Adrenal gland (tissue), 12 donors: ENCODE measurements around the gene SFT2D3. TPM values are rescaled to one million over a fixed set of nuclear protein-coding genes. Genes with fewer than 3 reads are reported as not detected.

ENCODE experiments used
- DNase-seq, 7 donors: peaks; one replicate each; pipeline ENCODE4 v3.0.0-alpha.2; 2019 to 2020
- H3K27ac ChIP-seq, 5 donors: fragments of 200-600 bp; sonication (generic) in 4 of 5; 1 replicate in 3 of 5; 2 replicates in 2 of 5; pipeline versions ENCODE4 v1.5.1 to v1.8.0; 2016 to 2020; ENCODE audit warnings: mild to moderate bottlenecking in 1 of 5
- H3K27me3 ChIP-seq: fragments of 200-600 bp; 2 replicates; pipeline ENCODE4 v1.8.0; 2021
- H3K36me3 ChIP-seq, 2 donors: fragments of 200-600 bp; replicated peaks in 1 of 2; 1 replicate in 1 of 2; 2 replicates in 1 of 2; pipeline versions ENCODE4 v1.5.1 to v1.8.0; 2018 to 2022
- H3K4me1 ChIP-seq, 2 donors: fragments of 200-600 bp; replicated peaks in 1 of 2; 1 replicate in 1 of 2; 2 replicates in 1 of 2; pipeline versions ENCODE4 v1.5.1 to v1.8.0; 2018 to 2021
- H3K4me3 ChIP-seq, 4 donors: fragments of 200-600 bp; sonication (generic) in 3 of 4; one replicate each; pipeline ENCODE4 v1.5.1; 2016 to 2018
- H3K9me3 ChIP-seq, 3 donors: fragments of 200-600 bp; sonication (generic) in 1 of 3; replicated peaks in 1 of 3; 1 replicate in 2 of 3; 2 replicates in 1 of 3; pipeline versions ENCODE4 v1.5.1 to v1.8.0; 2016 to 2021
- CTCF ChIP-seq, 6 experiments: fragments of 450-650 bp in 4 of 6; fragments of 200-600 bp in 2 of 6; sonication (generic) in 1 of 6; IDR thresholded peaks; 1 replicate in 5 of 6; 2 replicates in 1 of 6; pipeline versions ENCODE4 v1.5.1 to v1.8.0; 2016 to 2021; ENCODE audit warnings: antibody characterized with exemption in 6 of 6, mild to moderate bottlenecking in 2 of 6, moderate library complexity in 1 of 6
- POLR2A ChIP-seq, 2 donors: fragments of 450-650 bp; IDR thresholded peaks; one replicate each; pipeline ENCODE4 v1.6.1; 2017; ENCODE audit warnings: antibody characterized with exemption in 2 of 2, mild to moderate bottlenecking in 2 of 2, moderate library complexity in 1 of 2
- WGBS, 4 donors: extraction: QIAGEN DNeasy Blood & Tissue Kit in 2 of 4; methylation state at CpG; one replicate each; pipeline versions ENCODE4 v1.1.5 to v1.1.7; 2013 to 2017; 5-methylcytosine and 5-hydroxymethylcytosine counted together
- intact Hi-C, 2 donors: fragments of 100-400 bp; cut with DNase I; formaldehyde crosslinking; loops; one replicate each; pipeline versions ENCODE4 v1.14.1 to v1.15.0; 2022 to 2023
- polyA plus RNA-seq, 3 donors: library from polyadenylated mRNA; stranded (reverse); fragments of 200-250 nt in 2 of 3; fragments of 350-450 nt in 1 of 3; fragmentation: Illumina TruSeq in 1 of 3; extraction: RNeasy Lipid Tissue Mini Kit (QIAGEN cat#74804) in 1 of 3; gene quantifications; one replicate each; pipeline ENCODE4 v1.2.3, GENCODE V29; 2013 to 2014
- total RNA-seq, 9 donors: library from RNA; depleted of rRNA in 4 of 9; stranded (reverse); fragments of >200 nt in 4 of 9; fragments of 120-200 nt in 1 of 9; fragmentation: NEBNext Ultra II Directional in 1 of 9; extraction: Animal tissue kit (Norgen Biotek cat#: 25700) in 1 of 9; gene quantifications; one replicate each; pipeline versions ENCODE4 v1.1.0 to v1.2.4, GENCODE V29; 2013 to 2023
- donor health status: healthy with polysubstance abuse.
- donor health status: Bipolar disorder and iron deficiency.
- donor health status: DM: yes; HTN: yes; CAD: no.
- donor health status: DM: no; HTN: no; CAD: no.
- donor health status: DM: no; HTN: no; CAD: no.
- donor health status: DM: yes; HTN: yes; CAD: no.

Gene SFT2D3
- total and polyA plus RNA-seq, 12 donors, result 4.3 to 12.2 (median 6.4) TPM

GRCh38 chr2:127664895-127665225 is 36.4 kb upstream of the SFT2D3 start:
- H3K4me3 ChIP-seq, result peak overlapping the region in 1 of 4 donors; percentile 42
- peak overlapping the region in 2 of 5 donors; percentile 34 to 83 for H3K27ac ChIP-seq
- intact Hi-C loops, result no loop called here
- no peaks in the 10 kb centered on the region for H3K9me3 ChIP-seq
- DNase-seq, result no peak
- H3K27me3 ChIP-seq, result peaks cover 11% of the 10 kb centered on the region
- TF ChIP-seq CTCF (IDR thresholded peaks at IDR 0.05), result no peak
- TF ChIP-seq POLR2A (IDR thresholded peaks at IDR 0.05), result no peak
- 89 to 97% (median 94%) methylated on average over 4 to 6 of the region's 6 CpGs for WGBS, 4 donors
- no peaks in the 10 kb centered on the region for H3K36me3 ChIP-seq
- H3K4me1 ChIP-seq, result no peaks in the 10 kb centered on the region

- intact Hi-C loops, result no loop called here
- Histone ChIP-seq H3K27ac (peak overlapping the region in 2 of 5 donors; percentile 34 to 83), H3K9me3 (no peaks in the 10 kb centered on the region), H3K36me3 (no peaks in the 10 kb centered on the region), H3K27me3 (peaks cover 11% of the 10 kb centered on the region), H3K4me1 (no peaks in the 10 kb centered on the region), H3K4me3 (no peak overlapping the region)
- DNase-seq, result peak in 1 of 7 donors; percentile 41
- no peak for TF ChIP-seq CTCF (IDR thresholded peaks at IDR 0.05)
- WGBS, 4 donors, result 76 to 96% (median 87%) methylated on average over 8 of the region's 8 CpGs
Measured at GRCh38 chr2:127665267-127665893, 35.9 kb upstream of the SFT2D3 start.

- no peaks in the 10 kb centered on the region for H3K36me3 ChIP-seq
- TF ChIP-seq POLR2A (IDR thresholded peaks at IDR 0.05) (no peak), CTCF (IDR thresholded peaks at IDR 0.05) (no peak)
- H3K27me3 ChIP-seq, result peaks cover 12% of the 10 kb centered on the region
- no peaks in the 10 kb centered on the region for H3K9me3 ChIP-seq
- no peak for DNase-seq
- H3K27ac ChIP-seq, result no peak overlapping the region
- H3K4me3 ChIP-seq, result no peak overlapping the region
- H3K4me1 ChIP-seq, result no peaks in the 10 kb centered on the region
- intact Hi-C loops, result no loop called here
- 80 to 85% (median 83%) methylated on average over 7 of the region's 7 CpGs for WGBS, 4 donors
Measured at GRCh38 chr2:127669056-127669455, 32.2 kb upstream of the SFT2D3 start.

- no peak for DNase-seq
- TF ChIP-seq CTCF (IDR thresholded peaks at IDR 0.05) (no peak), POLR2A (IDR thresholded peaks at IDR 0.05) (no peak)
- Histone ChIP-seq H3K27ac (no peak overlapping the region), H3K4me1 (peaks cover under 1 to 7% of the 10 kb centered on the region in 2 donors), H3K4me3 (no peak overlapping the region), H3K36me3 (no peaks in the 10 kb centered on the region), H3K27me3 (peaks cover 10% of the 10 kb centered on the region), H3K9me3 (no peaks in the 10 kb centered on the region)
- 73 to 81% (median 75%) methylated on average over 10 of the region's 10 CpGs for WGBS, 4 donors
- intact Hi-C loops, result no loop called here
Measured at GRCh38 chr2:127670055-127670956, 31.0 kb upstream of the SFT2D3 start.
